ENCODE results near the gene M6PR.

DNA sequence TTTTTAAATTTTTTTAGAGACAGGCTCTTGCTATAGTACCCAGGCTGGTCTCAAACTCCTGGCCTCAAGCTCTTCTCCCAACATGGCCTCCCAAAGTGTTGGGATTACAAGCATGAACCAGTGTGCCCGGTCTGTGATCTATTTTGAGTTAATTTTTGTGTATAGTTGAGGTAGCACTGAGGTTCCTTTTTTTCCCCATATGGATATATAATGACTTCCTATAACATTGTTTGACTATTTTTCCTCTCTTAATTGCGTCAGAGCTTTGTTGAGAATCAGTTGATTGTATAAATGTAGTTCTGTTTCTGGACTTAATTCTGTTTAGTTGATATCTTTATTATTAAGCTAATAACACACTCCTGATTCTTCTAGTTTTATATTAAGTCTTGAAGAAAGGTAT lies 8.6 kb upstream of the M6PR start:
- TF ChIP-seq, protein P1, sequence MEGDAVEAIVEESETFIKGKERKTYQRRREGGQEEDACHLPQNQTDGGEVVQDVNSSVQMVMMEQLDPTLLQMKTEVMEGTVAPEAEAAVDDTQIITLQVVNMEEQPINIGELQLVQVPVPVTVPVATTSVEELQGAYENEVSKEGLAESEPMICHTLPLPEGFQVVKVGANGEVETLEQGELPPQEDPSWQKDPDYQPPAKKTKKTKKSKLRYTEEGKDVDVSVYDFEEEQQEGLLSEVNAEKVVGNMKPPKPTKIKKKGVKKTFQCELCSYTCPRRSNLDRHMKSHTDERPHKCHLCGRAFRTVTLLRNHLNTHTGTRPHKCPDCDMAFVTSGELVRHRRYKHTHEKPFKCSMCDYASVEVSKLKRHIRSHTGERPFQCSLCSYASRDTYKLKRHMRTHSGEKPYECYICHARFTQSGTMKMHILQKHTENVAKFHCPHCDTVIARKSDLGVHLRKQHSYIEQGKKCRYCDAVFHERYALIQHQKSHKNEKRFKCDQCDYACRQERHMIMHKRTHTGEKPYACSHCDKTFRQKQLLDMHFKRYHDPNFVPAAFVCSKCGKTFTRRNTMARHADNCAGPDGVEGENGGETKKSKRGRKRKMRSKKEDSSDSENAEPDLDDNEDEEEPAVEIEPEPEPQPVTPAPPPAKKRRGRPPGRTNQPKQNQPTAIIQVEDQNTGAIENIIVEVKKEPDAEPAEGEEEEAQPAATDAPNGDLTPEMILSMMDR (IDR thresholded peaks at IDR 0.05), result no peak
- TF ChIP-seq ZFX (IDR thresholded peaks at IDR 0.05; ENCODE audit: borderline replicate concordance), result no peak

Measured in 22Rv1 (cell line).